Astrocyte (in vitro differentiated cells and primary cell): ENCODE data around the gene ZIK1.

Experiments used
- EZH2 ChIP-seq: IDR thresholded peaks from 2 replicates; pipeline ENCODE4 v1.6.1; 2012; ENCODE audit warnings: mild to moderate bottlenecking, low read length, inconsistent platforms; ENCODE audit not compliant: insufficient read depth
- TF ChIP-seq, protein P1 (sequence below): IDR thresholded peaks from 2 replicates; pipeline ENCODE4 v1.5.1; 2011; ENCODE audit warnings: low read depth, mild to moderate bottlenecking, inconsistent platforms, low read length, moderate library complexity; ENCODE audit not compliant: insufficient read depth

DNA sequence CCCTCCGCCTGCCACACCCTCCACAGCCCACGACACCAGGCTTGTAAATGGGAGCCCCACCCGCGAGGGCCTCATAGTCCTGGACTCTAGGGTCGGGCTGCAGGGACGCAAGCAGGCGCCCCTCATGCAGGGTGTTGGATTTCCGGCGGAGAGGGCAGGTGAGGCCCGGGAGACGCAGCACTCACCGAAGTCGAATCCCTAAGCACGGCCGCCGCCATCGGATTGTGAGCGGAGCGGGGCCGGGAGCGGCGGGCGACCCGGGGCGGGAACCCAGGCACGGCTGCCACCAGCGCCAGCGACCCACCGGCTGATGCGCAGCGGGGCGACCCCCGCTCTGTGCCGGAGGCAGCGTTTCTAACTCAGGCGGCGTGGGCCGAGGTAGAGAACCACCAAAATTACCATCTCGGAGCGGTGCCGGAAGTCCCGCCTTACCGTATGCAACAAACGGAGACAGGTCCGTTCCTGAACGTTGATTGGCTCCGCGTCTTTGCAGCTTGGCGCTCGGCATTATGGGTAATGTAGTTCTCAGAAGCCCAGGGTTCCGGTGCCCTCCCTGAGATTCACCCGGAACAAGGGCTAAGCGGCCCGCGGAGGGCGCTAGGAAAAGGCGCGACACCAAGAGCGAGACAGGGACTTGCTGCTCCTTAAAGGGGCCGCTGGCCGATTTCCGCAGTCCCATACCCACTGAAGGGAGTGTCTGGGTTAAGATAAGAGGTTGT lies 5.3 kb upstream of the ZIK1 start, which contains the start of gene ZNF416:
- TF ChIP-seq, protein P1, sequence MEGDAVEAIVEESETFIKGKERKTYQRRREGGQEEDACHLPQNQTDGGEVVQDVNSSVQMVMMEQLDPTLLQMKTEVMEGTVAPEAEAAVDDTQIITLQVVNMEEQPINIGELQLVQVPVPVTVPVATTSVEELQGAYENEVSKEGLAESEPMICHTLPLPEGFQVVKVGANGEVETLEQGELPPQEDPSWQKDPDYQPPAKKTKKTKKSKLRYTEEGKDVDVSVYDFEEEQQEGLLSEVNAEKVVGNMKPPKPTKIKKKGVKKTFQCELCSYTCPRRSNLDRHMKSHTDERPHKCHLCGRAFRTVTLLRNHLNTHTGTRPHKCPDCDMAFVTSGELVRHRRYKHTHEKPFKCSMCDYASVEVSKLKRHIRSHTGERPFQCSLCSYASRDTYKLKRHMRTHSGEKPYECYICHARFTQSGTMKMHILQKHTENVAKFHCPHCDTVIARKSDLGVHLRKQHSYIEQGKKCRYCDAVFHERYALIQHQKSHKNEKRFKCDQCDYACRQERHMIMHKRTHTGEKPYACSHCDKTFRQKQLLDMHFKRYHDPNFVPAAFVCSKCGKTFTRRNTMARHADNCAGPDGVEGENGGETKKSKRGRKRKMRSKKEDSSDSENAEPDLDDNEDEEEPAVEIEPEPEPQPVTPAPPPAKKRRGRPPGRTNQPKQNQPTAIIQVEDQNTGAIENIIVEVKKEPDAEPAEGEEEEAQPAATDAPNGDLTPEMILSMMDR, result no peak
- TF ChIP-seq EZH2, result no peak
